Upper lobe of left lung (tissue), 6 donors: ENCODE data around the gene UNKL. TPM values are rescaled to one million over a fixed set of nuclear protein-coding genes. Genes with fewer than 3 reads are reported as not detected.

Experiments used
- ATAC-seq, 2 donors: fragments of 200-7000 bp; cut with Tn5 transposase; one replicate each; pipeline ENCODE4 v1.9.1; 2022; ENCODE audit warnings: mild to moderate bottlenecking in 2 of 2, moderate library complexity in 2 of 2; ENCODE audit not compliant: low FRiP score in 2 of 2
- DNase-seq, 2 donors: peaks; one replicate each; pipeline ENCODE4 v3.0.0-alpha.2; 2019 to 2020
- H3K27ac ChIP-seq, 4 donors: fragments of 200-600 bp; sonication (generic); one replicate each; pipeline ENCODE4 v1.5.1; 2016 to 2019
- H3K27me3 ChIP-seq, 4 donors: fragments of 200-600 bp; sonication (generic); one replicate each; pipeline ENCODE4 v1.5.1; 2017 to 2019
- H3K36me3 ChIP-seq, 4 donors: fragments of 200-600 bp; sonication (generic); one replicate each; pipeline ENCODE4 v1.5.1; 2016 to 2019
- H3K4me1 ChIP-seq, 4 donors: fragments of 200-600 bp; sonication (generic); one replicate each; pipeline ENCODE4 v1.5.1; 2018 to 2019
- H3K4me3 ChIP-seq, 4 donors: fragments of 200-600 bp; sonication (generic); one replicate each; pipeline ENCODE4 v1.5.1; 2017 to 2019; ENCODE audit warnings: mild to moderate bottlenecking in 2 of 4, moderate library complexity in 1 of 4
- H3K9me3 ChIP-seq, 4 donors: fragments of 200-600 bp; sonication (generic); one replicate each; pipeline ENCODE4 v1.5.1; 2018 to 2019
- EP300 ChIP-seq, 4 donors: sonication (generic); formaldehyde crosslinking; IDR thresholded peaks; one replicate each; pipeline ENCODE4 v1.5.1; 2017; ENCODE audit warnings: antibody characterized with exemption in 4 of 4, control low read depth in 2 of 4
- POLR2A ChIP-seq, 4 donors: fragments of 450-650 bp; IDR thresholded peaks; one replicate each; pipeline ENCODE4 v1.5.1; 2016 to 2017; ENCODE audit warnings: antibody characterized with exemption in 4 of 4, mild to moderate bottlenecking in 2 of 4
- POLR2AphosphoS5 ChIP-seq, 2 donors: sonication (generic); formaldehyde crosslinking; IDR thresholded peaks; one replicate each; pipeline ENCODE4 v1.5.1; 2017; ENCODE audit warnings: antibody characterized with exemption in 2 of 2
- WGBS, 2 donors: methylation state at CpG; one replicate each; pipeline ENCODE4 v1.1.5; 2017 to 2018; 5-methylcytosine and 5-hydroxymethylcytosine counted together
- total RNA-seq, 6 donors: library from RNA; depleted of rRNA in 4 of 6; stranded (reverse); fragments of >200 nt in 4 of 6; gene quantifications; one replicate each; pipeline versions ENCODE4 v1.1.0 to v1.2.1, GENCODE V29; 2016 to 2021
- TF ChIP-seq, protein P1 (sequence below), 6 experiments: fragments of 450-650 bp in 4 of 6; fragments of 200-600 bp in 2 of 6; sonication (generic) in 2 of 6; IDR thresholded peaks; one replicate each; pipeline ENCODE4 v1.5.1; 2016 to 2019; ENCODE audit warnings: antibody characterized with exemption in 6 of 6
- donor health status: DM: no; HTN: no; CAD: no; lungs with moderate emphysema.
- donor health status: DM: no; HTN: yes; CAD: no; lungs with severe emphysema.

Gene UNKL
- total RNA-seq, 6 donors from 2014 or later = 7.6 to 83.8 (median 28.0) TPM

DNA sequence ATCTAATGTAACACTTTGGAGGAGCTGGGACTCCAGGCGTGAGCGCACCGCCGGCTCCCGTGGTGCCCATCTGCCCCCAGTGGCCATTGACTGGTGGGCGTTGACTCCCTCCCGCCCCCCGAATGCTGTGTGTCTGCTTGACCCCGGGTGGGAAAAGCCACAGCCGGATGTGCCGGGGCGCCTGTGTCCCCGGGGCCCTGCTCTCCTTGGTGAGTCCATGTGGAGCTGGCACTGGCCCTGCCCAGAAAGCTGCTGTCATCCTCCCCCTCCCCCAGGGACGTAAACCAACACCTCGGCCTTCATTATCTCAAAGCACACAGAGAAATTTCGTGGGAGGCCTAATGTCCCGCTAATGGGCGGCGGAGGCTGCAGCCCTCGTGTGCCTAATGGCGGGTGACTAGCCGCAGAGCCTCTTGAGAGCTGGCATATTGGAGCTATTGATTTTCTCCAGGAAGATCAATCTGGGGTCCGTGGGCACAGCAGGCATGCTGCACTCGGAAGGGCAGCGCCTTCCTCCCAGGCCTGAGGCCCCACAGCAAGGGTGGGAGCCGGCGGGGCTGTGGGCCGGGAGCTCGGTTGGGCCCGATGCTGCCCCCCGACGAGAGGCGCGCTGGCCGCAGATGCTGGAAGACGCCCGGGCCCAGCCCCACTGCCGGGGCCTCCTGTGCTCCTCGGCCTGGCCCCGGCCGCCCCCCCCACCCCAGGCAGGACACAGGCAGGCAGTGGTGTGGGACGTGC, 12.4 kb upstream of the UNKL start:
- Histone ChIP-seq H3K4me3 (no peak overlapping the region), H3K9me3 (no peaks in the 10 kb centered on the region), H3K36me3 (no peaks in the 10 kb centered on the region), H3K4me1 (peaks cover 0 to 10% (median 2%) of the 10 kb centered on the region in 4 donors), H3K27me3 (peaks cover 0 to 5% (median 0%) of the 10 kb centered on the region in 4 donors), H3K27ac (no peak overlapping the region)
- DNase-seq = peak in 1 of 2 donors; percentile 77
- no peak for ATAC-seq
- WGBS, 2 donors = 84% methylated on average over 18 to 40 of the region's 42 CpGs
- TF ChIP-seq POLR2A (IDR thresholded peaks at IDR 0.05) (no peak), EP300 (IDR thresholded peaks at IDR 0.05) (no peak), POLR2AphosphoS5 (IDR thresholded peaks at IDR 0.05) (no peak)
- TF ChIP-seq, protein P1, sequence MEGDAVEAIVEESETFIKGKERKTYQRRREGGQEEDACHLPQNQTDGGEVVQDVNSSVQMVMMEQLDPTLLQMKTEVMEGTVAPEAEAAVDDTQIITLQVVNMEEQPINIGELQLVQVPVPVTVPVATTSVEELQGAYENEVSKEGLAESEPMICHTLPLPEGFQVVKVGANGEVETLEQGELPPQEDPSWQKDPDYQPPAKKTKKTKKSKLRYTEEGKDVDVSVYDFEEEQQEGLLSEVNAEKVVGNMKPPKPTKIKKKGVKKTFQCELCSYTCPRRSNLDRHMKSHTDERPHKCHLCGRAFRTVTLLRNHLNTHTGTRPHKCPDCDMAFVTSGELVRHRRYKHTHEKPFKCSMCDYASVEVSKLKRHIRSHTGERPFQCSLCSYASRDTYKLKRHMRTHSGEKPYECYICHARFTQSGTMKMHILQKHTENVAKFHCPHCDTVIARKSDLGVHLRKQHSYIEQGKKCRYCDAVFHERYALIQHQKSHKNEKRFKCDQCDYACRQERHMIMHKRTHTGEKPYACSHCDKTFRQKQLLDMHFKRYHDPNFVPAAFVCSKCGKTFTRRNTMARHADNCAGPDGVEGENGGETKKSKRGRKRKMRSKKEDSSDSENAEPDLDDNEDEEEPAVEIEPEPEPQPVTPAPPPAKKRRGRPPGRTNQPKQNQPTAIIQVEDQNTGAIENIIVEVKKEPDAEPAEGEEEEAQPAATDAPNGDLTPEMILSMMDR (IDR thresholded peaks at IDR 0.05) = no peak

DNA sequence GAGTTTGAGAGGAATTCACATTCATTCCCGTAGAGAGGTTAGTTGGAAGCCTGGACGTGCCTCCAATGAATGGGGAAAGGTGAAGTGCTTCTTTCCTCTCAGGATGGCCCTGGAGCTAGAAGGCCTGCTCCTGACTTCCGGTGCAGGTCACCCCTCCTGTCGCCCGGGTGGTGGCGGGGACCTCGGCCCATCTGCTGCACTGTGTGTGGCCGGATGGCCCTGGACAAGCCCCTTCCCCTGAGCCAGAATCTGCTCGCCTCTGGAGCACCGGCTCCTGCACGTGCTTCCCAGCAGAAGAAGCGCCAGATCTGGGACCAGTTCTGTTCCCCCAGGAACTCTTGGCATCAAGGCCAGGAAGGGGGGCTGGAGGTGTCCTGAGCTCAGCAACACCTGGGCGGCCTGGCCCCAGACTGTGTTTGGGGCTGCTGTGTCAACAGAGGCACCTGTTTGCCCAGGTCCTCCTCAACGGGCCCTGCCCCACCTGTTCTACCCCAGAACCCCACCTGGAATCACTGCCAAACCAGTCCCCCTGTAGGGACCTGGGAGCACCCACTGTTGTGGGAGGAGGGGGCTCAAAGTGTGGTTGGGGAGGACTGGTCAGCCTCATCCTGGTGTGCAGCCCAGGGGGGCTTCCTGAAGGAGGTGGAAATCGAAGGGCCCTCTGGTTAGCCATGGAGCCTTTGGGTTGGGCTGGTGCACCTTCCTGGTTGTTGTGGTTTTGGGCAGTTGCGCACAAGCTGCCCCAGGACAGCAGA, 11.3 kb upstream of the UNKL start:
- no peak for ATAC-seq
- no peak overlapping the region for H3K27ac ChIP-seq
- peaks cover 6 to 18% (median 9%) of the 10 kb centered on the region in 4 donors for H3K4me1 ChIP-seq
- peak in 1 of 2 donors; percentile 65 for DNase-seq
- 83 to 89% methylated on average over 4 to 16 of the region's 16 CpGs for WGBS, 2 donors
- H3K27me3 ChIP-seq = peaks cover 0 to 5% (median 0%) of the 10 kb centered on the region in 4 donors
- H3K36me3 ChIP-seq = no peaks in the 10 kb centered on the region
- TF ChIP-seq EP300 (IDR thresholded peaks at IDR 0.05) = no peak
- no peaks in the 10 kb centered on the region for H3K9me3 ChIP-seq
- H3K4me3 ChIP-seq = no peak overlapping the region

DNA sequence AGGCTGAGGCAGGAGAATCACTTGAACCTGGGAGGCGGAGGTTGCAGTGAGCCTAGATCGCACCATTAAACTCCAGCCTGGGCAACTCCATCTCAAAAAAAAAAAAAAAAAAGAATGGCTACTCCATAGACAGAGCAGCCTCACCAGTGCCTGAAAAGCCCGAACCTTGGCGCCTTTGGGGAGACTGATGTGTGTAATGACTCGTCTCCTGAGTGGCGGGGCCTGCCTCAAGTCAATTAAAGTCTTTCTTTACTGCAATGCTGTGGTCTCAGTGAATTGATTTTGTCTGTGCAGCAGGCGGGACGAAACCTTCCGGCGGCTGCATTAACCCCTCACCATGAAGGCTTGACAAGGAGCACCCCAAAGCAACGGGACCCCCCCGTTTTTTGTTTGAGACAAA, 9.5 kb upstream of the UNKL start:
- H3K4me3 ChIP-seq = no peak overlapping the region
- no peak for DNase-seq
- peaks cover 0 to 5% (median 0%) of the 10 kb centered on the region in 4 donors for H3K27me3 ChIP-seq
- TF ChIP-seq EP300 (IDR thresholded peaks at IDR 0.05) = no peak
- TF ChIP-seq, protein P1 (IDR thresholded peaks at IDR 0.05) = no peak
- TF ChIP-seq POLR2A (IDR thresholded peaks at IDR 0.05) = no peak
- no peak for TF ChIP-seq POLR2AphosphoS5 (IDR thresholded peaks at IDR 0.05)
- no peak overlapping the region for H3K27ac ChIP-seq
- no peaks in the 10 kb centered on the region for H3K9me3 ChIP-seq
- no peaks in the 10 kb centered on the region for H3K36me3 ChIP-seq
- ATAC-seq = no peak
- H3K4me1 ChIP-seq = peaks cover 17 to 30% (median 18%) of the 10 kb centered on the region in 4 donors
- 92 to 98% methylated on average over 12 of the region's 12 CpGs for WGBS, 2 donors

DNA sequence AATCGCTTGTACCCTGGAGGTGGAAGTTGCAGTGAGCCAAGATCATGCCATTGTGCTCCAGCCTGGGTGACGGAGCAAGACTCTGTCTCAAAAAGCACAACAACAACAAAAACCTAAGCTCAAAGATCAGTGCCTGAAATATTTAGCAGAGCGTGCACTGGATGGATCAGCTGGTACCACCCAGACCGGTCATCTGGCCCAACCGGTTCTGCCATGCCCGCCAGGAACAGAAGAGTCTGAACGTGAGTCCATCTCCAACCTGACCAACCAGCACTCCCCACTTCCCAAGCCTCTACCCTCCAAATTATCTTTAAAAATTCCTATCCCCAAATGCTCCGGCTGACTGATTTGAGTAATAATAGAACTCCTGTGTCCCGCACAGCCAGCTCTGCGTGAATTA, 7.6 kb upstream of the UNKL start:
- 82 to 94% methylated on average over 8 to 10 of the region's 10 CpGs for WGBS, 2 donors
- DNase-seq (no peak), ATAC-seq (no peak)
- Histone ChIP-seq H3K36me3 (peaks cover 0 to 7% (median 2%) of the 10 kb centered on the region in 4 donors), H3K9me3 (no peaks in the 10 kb centered on the region), H3K4me3 (no peak overlapping the region), H3K4me1 (peaks cover 17 to 35% (median 20%) of the 10 kb centered on the region in 4 donors), H3K27me3 (no peaks in the 10 kb centered on the region), H3K27ac (peak overlapping the region in 1 of 4 donors; percentile 94)
- no peak for TF ChIP-seq POLR2A (IDR thresholded peaks at IDR 0.05)
- TF ChIP-seq EP300 (IDR thresholded peaks at IDR 0.05) = no peak
- TF ChIP-seq, protein P1 (IDR thresholded peaks at IDR 0.05) = no peak
- no peak for TF ChIP-seq POLR2AphosphoS5 (IDR thresholded peaks at IDR 0.05)

DNA sequence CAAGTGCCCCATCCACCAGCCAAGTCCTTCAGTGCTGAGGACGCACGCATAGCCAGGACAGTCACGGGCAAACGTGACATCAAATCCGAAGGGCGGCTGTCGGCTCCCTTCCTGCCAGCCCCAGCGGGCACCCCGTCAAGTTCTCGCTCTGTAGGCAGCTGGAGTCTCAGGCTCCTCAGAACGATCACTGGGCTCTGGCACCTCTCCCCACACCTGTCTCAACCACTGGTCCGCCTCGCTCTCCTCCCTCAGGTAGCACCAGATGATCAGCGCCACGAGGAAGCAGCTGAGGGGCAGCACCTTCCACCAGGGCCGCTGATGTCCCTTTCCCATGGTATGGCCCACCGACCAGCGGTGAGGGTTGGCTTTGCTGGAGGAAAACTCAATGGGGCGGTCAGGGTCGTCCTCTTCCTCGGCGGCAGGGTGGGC, 5.6 kb upstream of the UNKL start:
- H3K27me3 ChIP-seq = no peaks in the 10 kb centered on the region
- no peaks in the 10 kb centered on the region for H3K9me3 ChIP-seq
- no peak for TF ChIP-seq EP300 (IDR thresholded peaks at IDR 0.05)
- no peak for TF ChIP-seq POLR2AphosphoS5 (IDR thresholded peaks at IDR 0.05)
- no peak for TF ChIP-seq POLR2A (IDR thresholded peaks at IDR 0.05)
- TF ChIP-seq, protein P1 (IDR thresholded peaks at IDR 0.05) = no peak
- H3K36me3 ChIP-seq = peaks cover 0 to 7% (median 2%) of the 10 kb centered on the region in 4 donors
- 3% methylated on average over 8 to 20 of the region's 22 CpGs for WGBS, 2 donors
- ATAC-seq (peak; percentile 10 to 23), DNase-seq (no peak)
- peak overlapping the region; percentile 60 to 97 (median 82) for H3K4me3 ChIP-seq
- peak overlapping the region; percentile 87 to 96 (median 94) for H3K27ac ChIP-seq
- H3K4me1 ChIP-seq = peaks cover 17 to 39% (median 20%) of the 10 kb centered on the region in 4 donors
